GM21528 (cell line): ENCODE results near the gene XIRP2.

Experiments
- ATAC-seq: cut with Tn5 transposase; IDR thresholded peaks from one replicate; pipeline ENCODE4 v1.9.1; 2021; ENCODE audit warnings: mild to moderate bottlenecking, moderate library complexity; ENCODE audit not compliant: unreplicated experiment, low FRiP score

The XIRP2 gene

GRCh38 chr2:167271932-167272331 lies 383.7 kb downstream of the XIRP2 start:
- no peak for ATAC-seq

GRCh38 chr2:167275046-167275445 lies 386.8 kb downstream of the XIRP2 start:
- no peak for ATAC-seq

GRCh38 chr2:167279810-167280209 lies 391.5 kb downstream of the XIRP2 start:
- no peak for ATAC-seq

GRCh38 chr2:167287212-167287611 lies 398.9 kb downstream of the XIRP2 start:
- ATAC-seq = no peak

GRCh38 chr2:167289651-167290410 lies 401.6 kb downstream of the XIRP2 start:
- no peak for ATAC-seq

- ATAC-seq = peak; percentile 100
Observed at GRCh38 chr2:167292430-167293171, 404.3 kb downstream of the XIRP2 start, which contains the start of gene B3GALT1. Gene B3GALT1 (plus strand): TSS chr2:167293001.

GRCh38 chr2:167293172-167293781 lies 405.0 kb downstream of the XIRP2 start:
- peak; percentile 29 for ATAC-seq

- ATAC-seq = no peak
Observed at GRCh38 chr2:167293943-167294775, 405.9 kb downstream of the XIRP2 start.

GRCh38 chr2:167294776-167295140 lies 406.5 kb downstream of the XIRP2 start:
- no peak for ATAC-seq

GRCh38 chr2:167297292-167297691 lies 409.0 kb downstream of the XIRP2 start:
- no peak for ATAC-seq

GRCh38 chr2:167298017-167298416 lies 409.7 kb downstream of the XIRP2 start:
- no peak for ATAC-seq
